C4-2B (cell line): ENCODE results near the gene SEMA6C.

ENCODE experiments used
- ZFX ChIP-seq: fragments of 450-650 bp; IDR thresholded peaks from 2 replicates; pipeline ENCODE4 v1.6.1; 2017
- TF ChIP-seq, protein P1 (sequence below): fragments of 450-650 bp; conservative IDR thresholded peaks from 2 replicates; pipeline ENCODE4 v1.5.1; 2017; ENCODE audit warnings: mild to moderate bottlenecking

DNA sequence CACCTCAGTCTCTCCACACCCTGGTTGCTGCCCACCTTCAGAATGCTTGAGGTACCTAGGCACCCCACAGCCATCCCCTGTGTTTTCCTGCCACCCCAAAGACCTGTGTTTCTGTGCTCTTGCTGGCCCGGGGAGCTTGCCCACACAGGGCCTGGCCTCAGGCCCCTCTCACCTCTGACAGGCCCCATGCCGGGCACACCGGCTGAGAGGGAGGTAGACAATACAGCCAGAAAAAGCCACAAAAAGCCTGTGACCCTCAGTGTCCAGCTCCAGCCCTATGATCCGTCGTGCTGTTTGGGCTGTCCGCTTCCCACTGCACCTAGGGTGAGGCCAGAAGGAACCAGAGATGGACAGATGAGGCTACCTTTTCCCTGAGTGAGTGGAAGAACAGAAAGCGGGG lies 11.4 kb downstream of the SEMA6C start:
- TF ChIP-seq, protein P1, sequence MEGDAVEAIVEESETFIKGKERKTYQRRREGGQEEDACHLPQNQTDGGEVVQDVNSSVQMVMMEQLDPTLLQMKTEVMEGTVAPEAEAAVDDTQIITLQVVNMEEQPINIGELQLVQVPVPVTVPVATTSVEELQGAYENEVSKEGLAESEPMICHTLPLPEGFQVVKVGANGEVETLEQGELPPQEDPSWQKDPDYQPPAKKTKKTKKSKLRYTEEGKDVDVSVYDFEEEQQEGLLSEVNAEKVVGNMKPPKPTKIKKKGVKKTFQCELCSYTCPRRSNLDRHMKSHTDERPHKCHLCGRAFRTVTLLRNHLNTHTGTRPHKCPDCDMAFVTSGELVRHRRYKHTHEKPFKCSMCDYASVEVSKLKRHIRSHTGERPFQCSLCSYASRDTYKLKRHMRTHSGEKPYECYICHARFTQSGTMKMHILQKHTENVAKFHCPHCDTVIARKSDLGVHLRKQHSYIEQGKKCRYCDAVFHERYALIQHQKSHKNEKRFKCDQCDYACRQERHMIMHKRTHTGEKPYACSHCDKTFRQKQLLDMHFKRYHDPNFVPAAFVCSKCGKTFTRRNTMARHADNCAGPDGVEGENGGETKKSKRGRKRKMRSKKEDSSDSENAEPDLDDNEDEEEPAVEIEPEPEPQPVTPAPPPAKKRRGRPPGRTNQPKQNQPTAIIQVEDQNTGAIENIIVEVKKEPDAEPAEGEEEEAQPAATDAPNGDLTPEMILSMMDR = no peak
- TF ChIP-seq ZFX = no peak
